Pancreas (tissue), 10 donors: ENCODE results near the gene GPC1. TPM values are rescaled to one million over a fixed set of nuclear protein-coding genes. Genes with fewer than 3 reads are reported as not detected.

Experiments
- ATAC-seq, 4 donors: fragments of 200-7000 bp; cut with Tn5 transposase; one replicate each; pipeline versions ENCODE4 v1.8.0 to v1.9.1; 2020; ENCODE audit warnings: mild to moderate bottlenecking in 4 of 4, moderate library complexity in 4 of 4
- DNase-seq, 6 donors: peaks; one replicate each; pipeline ENCODE4 v3.0.0-alpha.2; 2020
- FAIRE-seq: peaks from 2 replicates; lab custom pipeline; 2012; peaks lifted over from hg19 to GRCh38; lab: Jason Lieb, UNC
- H3K27ac ChIP-seq, 4 donors: fragments of 200-600 bp; sonication (generic); 1 replicate in 3 of 4; 2 replicates in 1 of 4; pipeline versions ENCODE4 v1.5.0 to v1.8.0; 2020
- H3K27me3 ChIP-seq, 4 donors: fragments of 200-600 bp; one replicate each; pipeline ENCODE4 v1.8.0; 2021
- H3K36me3 ChIP-seq, 3 donors: fragments of 200-600 bp; sonication (generic) in 1 of 3; one replicate each; pipeline versions ENCODE4 v1.5.0 to v1.8.0; 2020 to 2021
- H3K4me1 ChIP-seq, 3 donors: fragments of 200-600 bp; one replicate each; pipeline ENCODE4 v1.8.0; 2021
- H3K4me3 ChIP-seq, 4 donors: fragments of 200-600 bp; sonication (generic) in 2 of 4; one replicate each; pipeline versions ENCODE4 v1.5.0 to v1.8.0; 2020 to 2021
- H3K9me3 ChIP-seq, 4 donors: fragments of 200-600 bp; one replicate each; pipeline ENCODE4 v1.8.0; 2021
- CTCF ChIP-seq, 4 donors: fragments of 200-600 bp; sonication (generic) in 3 of 4; IDR thresholded peaks; one replicate each; pipeline versions ENCODE4 v1.5.0 to v1.8.0; 2021; ENCODE audit warnings: antibody characterized with exemption in 4 of 4
- WGBS, 2 donors: extraction: QIAGEN DNeasy Blood & Tissue Kit; methylation state at CpG; one replicate each; pipeline ENCODE4 v1.1.7; 2013; 5-methylcytosine and 5-hydroxymethylcytosine counted together
- intact Hi-C, 3 donors: fragments of 100-400 bp; cut with DNase I; formaldehyde crosslinking; loops; one replicate each; pipeline versions ENCODE4 v1.11.1 to v1.14.2; 2022
- polyA plus RNA-seq, 2 donors: library from polyadenylated mRNA; stranded (reverse); fragments of 200-250 nt; gene quantifications; one replicate each; pipeline ENCODE4 v1.2.3, GENCODE V29; 2013
- total RNA-seq, 6 donors: library from RNA; stranded (reverse); fragmentation: NEBNext Ultra II Directional in 4 of 6; extraction: Animal tissue kit (Norgen Biotek cat#: 25700) in 4 of 6; gene quantifications; one replicate each; pipeline versions ENCODE4 v1.2.1 to v1.2.4, GENCODE V29; 2021 to 2023
- donor health status: healthy with polysubstance abuse.
- donor health status: DM: no; HTN: no; CAD: no; lungs with moderate emphysema.
- donor health status: DM: no; HTN: no; CAD: no.
- donor health status: control.
- donor health status: control.
- donor health status: Bipolar disorder and iron deficiency.
- donor health status: DM: yes; HTN: yes; CAD: no.
- donor health status: DM: no; HTN: no; CAD: no.
- donor health status: DM: no; HTN: no; CAD: no.
- donor health status: DM: yes; HTN: yes; CAD: no.

GPC1 gene
- total and polyA plus RNA-seq, 8 donors, result 11.7 to 37.6 (median 18.0) TPM

DNA sequence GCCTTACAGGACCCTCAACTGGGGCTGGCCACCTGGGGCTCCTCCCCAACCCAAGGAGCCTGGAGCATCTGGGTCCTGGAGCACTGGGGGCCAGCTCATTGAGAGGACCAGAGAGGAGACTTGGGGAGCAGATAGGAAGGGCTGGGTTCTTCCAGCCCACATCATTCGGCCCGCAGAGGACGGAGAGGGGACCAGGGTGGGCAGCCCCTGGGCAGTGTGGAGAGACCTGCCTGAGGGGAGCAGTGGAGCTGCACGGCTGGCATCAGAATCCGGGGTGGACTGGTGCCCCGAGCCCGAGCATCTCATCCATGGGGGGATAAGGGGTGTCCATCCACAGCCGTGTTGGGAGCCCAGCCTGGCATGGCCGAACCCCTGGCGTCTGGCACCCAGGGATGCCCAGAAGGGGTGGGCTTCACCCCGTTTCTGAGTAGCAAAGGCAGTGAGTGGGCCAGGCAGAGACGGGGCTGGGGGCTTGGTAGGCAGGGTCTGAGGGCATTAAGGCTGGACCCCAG, 11.3 kb downstream of the GPC1 start:
- 88 to 89% methylated on average over 12 of the region's 12 CpGs for WGBS, 2 donors
- TF ChIP-seq CTCF (IDR thresholded peaks at IDR 0.05), result no peak
- FAIRE-seq, result no peak
- Histone ChIP-seq H3K9me3 (no peaks in the 10 kb centered on the region), H3K4me3 (no peak overlapping the region), H3K4me1 (no peaks in the 10 kb centered on the region), H3K27ac (no peak overlapping the region), H3K36me3 (no peaks in the 10 kb centered on the region), H3K27me3 (no peaks in the 10 kb centered on the region)
- intact Hi-C loops, result loop anchor here in 1 of 3 donors (10.0 kb wide), 1 partner anchor 222 kb away; no protein-coding TSS in a partner anchor
- peak in 1 of 6 donors; percentile 65 for DNase-seq
- no peak for ATAC-seq

- H3K36me3 ChIP-seq, result no peaks in the 10 kb centered on the region
- peak in 1 of 6 donors; percentile 79 for DNase-seq
- FAIRE-seq, result no peak
- H3K27me3 ChIP-seq, result no peaks in the 10 kb centered on the region
- no peak for ATAC-seq
- intact Hi-C loops, result loop anchor here in 1 of 3 donors (10.0 kb wide), 1 partner anchor 223 kb away; no protein-coding TSS in a partner anchor
- 78 to 81% methylated on average over 22 of the region's 22 CpGs for WGBS, 2 donors
- H3K4me3 ChIP-seq, result no peak overlapping the region
- TF ChIP-seq CTCF (IDR thresholded peaks at IDR 0.05), result no peak
- H3K27ac ChIP-seq, result no peak overlapping the region
- H3K9me3 ChIP-seq, result no peaks in the 10 kb centered on the region
- peaks cover 0 to 3% (median 0%) of the 10 kb centered on the region in 3 donors for H3K4me1 ChIP-seq
Measured at GRCh38 chr2:240447331-240447730, 11.9 kb downstream of the GPC1 start.

DNA sequence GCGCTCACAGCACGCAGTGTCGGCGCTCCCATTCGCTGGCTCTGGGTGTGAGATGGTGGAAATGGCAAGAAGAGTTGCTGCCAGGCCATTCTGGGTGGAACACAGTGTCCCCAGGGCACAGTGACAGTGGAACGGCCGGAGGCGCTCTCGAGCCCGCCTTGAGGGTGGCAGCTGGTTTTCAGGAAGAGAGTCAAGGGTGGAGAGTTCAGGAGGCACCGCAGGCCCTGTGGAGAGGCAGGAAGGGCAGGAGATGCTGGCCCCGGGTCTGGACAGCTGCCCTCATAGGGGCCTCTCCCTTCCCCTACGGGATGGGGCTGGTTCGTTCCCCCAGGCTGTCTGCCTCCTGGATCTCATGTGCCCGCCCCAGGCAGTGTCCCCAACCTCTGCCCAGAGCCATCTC, 12.5 kb downstream of the GPC1 start:
- Histone ChIP-seq H3K36me3 (no peaks in the 10 kb centered on the region), H3K27me3 (no peaks in the 10 kb centered on the region), H3K4me1 (peaks cover 0 to 3% (median 0%) of the 10 kb centered on the region in 3 donors), H3K4me3 (no peak overlapping the region), H3K27ac (no peak overlapping the region), H3K9me3 (no peaks in the 10 kb centered on the region)
- TF ChIP-seq CTCF (IDR thresholded peaks at IDR 0.05), result no peak
- no peak for DNase-seq
- 88 to 90% methylated on average over 15 of the region's 15 CpGs for WGBS, 2 donors
- intact Hi-C loops, result loop anchor here in 1 of 3 donors (10.0 kb wide), 1 partner anchor 223 kb away; no protein-coding TSS in a partner anchor
- no peak for FAIRE-seq
- ATAC-seq, result no peak

DNA sequence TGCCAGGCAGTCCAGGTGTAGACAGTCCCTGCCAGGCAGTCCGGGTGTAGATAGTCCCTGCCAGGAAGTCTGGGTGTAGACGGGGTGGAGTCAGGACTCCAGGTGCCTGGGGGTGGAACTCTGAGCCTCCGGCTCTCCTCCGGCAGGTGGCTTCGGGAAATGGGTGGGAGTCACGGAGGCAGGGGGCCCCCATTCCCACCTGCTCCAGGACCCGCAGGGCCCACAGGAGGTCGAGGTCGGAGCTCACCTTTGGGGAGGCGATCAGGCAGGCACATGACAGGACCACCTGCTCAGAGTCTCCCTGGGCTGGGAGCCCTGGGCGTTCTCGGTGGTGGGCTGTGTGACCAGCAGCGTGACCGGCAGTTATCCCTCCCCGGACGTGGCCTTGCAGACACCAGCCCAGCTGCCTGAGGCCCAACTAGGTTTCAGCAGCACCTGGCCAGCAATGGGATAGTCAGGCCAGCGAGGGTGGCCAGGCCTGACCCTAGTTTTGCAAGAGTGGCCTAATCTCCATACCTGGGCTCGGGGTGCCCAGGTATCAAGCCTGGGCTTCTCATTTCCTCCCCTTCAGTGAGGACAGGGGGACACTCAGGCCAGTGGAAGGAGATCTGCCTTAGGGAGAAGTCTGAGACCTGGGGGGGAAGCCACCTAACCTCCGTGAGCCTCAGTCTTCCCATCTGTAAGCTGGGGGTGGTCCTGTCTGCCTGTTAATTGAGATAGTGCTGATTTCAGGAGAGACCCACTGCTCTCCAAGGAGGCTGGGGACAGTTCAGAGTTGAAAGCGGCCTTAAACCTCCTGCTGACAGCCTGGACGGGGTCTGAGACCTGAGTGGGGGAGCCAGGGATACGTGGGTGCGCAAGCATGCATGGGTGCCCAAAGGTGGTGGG, 13.2 kb downstream of the GPC1 start:
- ATAC-seq (no peak), FAIRE-seq (no peak), DNase-seq (peak in 1 of 6 donors; percentile 58)
- Histone ChIP-seq H3K27ac (no peak overlapping the region), H3K9me3 (no peaks in the 10 kb centered on the region), H3K4me3 (no peak overlapping the region), H3K36me3 (no peaks in the 10 kb centered on the region), H3K4me1 (peaks cover 0 to 3% (median 0%) of the 10 kb centered on the region in 3 donors), H3K27me3 (no peaks in the 10 kb centered on the region)
- intact Hi-C loops, result loop anchor here in 1 of 3 donors (10.0 kb wide), 1 partner anchor 224 kb away; no protein-coding TSS in a partner anchor
- 89 to 90% methylated on average over 22 to 23 of the region's 23 CpGs for WGBS, 2 donors
- TF ChIP-seq CTCF (IDR thresholded peaks at IDR 0.05), result no peak
